Spinal cord (tissue), 10 donors: Measurements from ENCODE around the gene AP1S2. TPM values are rescaled to one million over a fixed set of nuclear protein-coding genes. Genes with fewer than 3 reads are reported as not detected.

Experiments
- DNase-seq, 6 donors: peaks; one replicate each; pipeline versions ENCODE4 v3.0.0 to v3.0.0-alpha.2; 2013 to 2015; ENCODE audit warnings: low spot score in 6 of 6, low read depth in 4 of 6
- H3K27ac ChIP-seq: one replicate; pipeline ENCODE4 v1.5.1; 2013; ENCODE audit warnings: low read depth, low read length, control low read depth
- H3K27me3 ChIP-seq: one replicate; pipeline ENCODE4 v1.6.1; 2013; ENCODE audit warnings: low read length; ENCODE audit not compliant: control insufficient read depth, insufficient read depth
- H3K36me3 ChIP-seq: one replicate; pipeline ENCODE4 v1.6.1; 2013; ENCODE audit warnings: low read length; ENCODE audit not compliant: control insufficient read depth, insufficient read depth
- H3K4me1 ChIP-seq: one replicate; pipeline ENCODE4 v1.6.1; 2013; ENCODE audit warnings: low read length; ENCODE audit not compliant: control insufficient read depth, insufficient read depth
- H3K4me3 ChIP-seq: one replicate; pipeline ENCODE4 v1.5.1; 2013; ENCODE audit warnings: low read depth, low read length, control low read depth
- H3K9me3 ChIP-seq: one replicate; pipeline ENCODE4 v1.6.1; 2013; ENCODE audit warnings: low read length; ENCODE audit not compliant: control insufficient read depth, insufficient read depth
- WGBS: methylation state at CpG from one replicate; pipeline ENCODE4 v1.1.5; 2013; ENCODE audit warnings: missing lambda C conversion rate; ENCODE audit not compliant: insufficient coverage; 5-methylcytosine and 5-hydroxymethylcytosine counted together
- polyA plus RNA-seq, 2 donors: library from polyadenylated mRNA; unstranded; fragments of 120-200 nt; gene quantifications; one replicate each; pipeline ENCODE4 v1.2.1, GENCODE V29; 2013; ENCODE audit not compliant: insufficient read length in 2 of 2
- total RNA-seq, 2 donors: library from RNA; depleted of rRNA in 1 of 2; stranded (reverse); fragments of 120-200 nt in 1 of 2; fragments of >200 nt in 1 of 2; gene quantifications; one replicate each; pipeline versions ENCODE4 v1.2.3 to v1.2.4, GENCODE V29; 2013 to 2014
- donor health status: healthy.

Gene AP1S2
- total and polyA plus RNA-seq, 4 donors: 55.4 to 135 (median 109) TPM

DNA sequence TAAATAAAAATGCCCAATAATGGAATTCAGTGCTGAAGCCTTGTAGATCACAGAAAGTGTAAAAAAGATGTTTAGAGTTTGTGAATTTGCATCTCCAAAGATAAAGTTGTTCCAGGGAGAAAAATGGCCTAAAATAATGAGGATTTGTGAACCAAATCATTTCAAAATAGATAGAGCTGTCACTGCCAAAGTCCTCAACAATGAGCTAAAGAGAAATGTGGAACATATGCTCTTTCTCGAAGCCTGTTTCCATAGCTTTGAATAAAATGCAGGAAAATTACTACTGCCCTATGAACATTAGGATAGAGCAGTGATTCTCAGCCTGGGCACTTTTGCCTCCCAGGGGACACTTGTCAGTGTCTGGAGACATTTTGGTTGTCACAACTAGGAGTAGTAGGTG, 3.4 kb upstream of the AP1S2 start:
- H3K27ac ChIP-seq: no peak overlapping the region
- H3K9me3 ChIP-seq: peaks cover 4% of the 10 kb centered on the region
- H3K4me3 ChIP-seq: no peak overlapping the region
- H3K36me3 ChIP-seq: no peaks in the 10 kb centered on the region
- DNase-seq: peak in 1 of 6 donors; percentile 18
- H3K4me1 ChIP-seq: peaks cover 10% of the 10 kb centered on the region
- no CpG with 5 or more reads among the region's 1 CpG for WGBS
- peaks cover 32% of the 10 kb centered on the region for H3K27me3 ChIP-seq

DNA sequence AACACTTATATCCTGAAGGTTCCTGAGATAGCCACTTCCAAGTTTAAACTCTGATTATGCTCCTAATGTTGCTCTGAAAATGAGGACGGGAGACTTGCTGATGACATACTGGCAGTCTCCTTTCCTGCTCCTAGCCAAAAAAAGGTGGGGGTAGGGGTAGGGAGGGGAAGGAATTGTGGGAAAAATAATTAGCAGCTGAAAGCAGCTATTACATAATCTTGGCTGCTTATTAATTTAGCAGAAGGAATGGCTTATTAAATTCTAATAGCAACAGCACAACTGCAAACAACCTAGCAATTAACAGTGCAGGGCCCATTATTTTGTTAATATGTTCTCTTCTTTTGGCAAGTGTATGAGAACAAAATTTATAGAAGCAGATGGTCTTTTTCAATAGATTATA, 2.0 kb upstream of the AP1S2 start:
- peaks cover 36% of the 10 kb centered on the region for H3K27me3 ChIP-seq
- no peak overlapping the region for H3K4me3 ChIP-seq
- WGBS: no CpG with 5 or more reads among the region's 1 CpG
- H3K4me1 ChIP-seq: peaks cover 10% of the 10 kb centered on the region
- peak overlapping the region; percentile 47 for H3K27ac ChIP-seq
- peaks cover 4% of the 10 kb centered on the region for H3K9me3 ChIP-seq
- no peaks in the 10 kb centered on the region for H3K36me3 ChIP-seq
- DNase-seq: peak in 2 of 6 donors; percentile 54 to 80

DNA sequence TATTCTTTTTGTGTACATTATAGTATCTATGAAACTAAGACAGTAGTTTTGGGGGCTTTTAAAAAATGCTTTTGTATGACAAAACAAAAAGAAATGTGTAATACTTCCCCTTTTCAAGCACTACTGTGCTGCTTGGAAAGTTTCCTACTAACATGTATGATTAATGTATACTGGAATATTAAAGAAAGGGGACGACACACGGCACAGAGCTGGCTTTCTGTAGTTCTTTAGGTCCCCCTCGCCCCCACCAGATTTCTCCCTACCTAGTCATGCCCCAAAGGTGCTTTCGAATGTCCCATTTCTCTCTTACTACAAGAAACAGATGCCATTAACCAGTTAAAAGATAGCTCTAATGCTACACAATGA, 1.6 kb upstream of the AP1S2 start:
- Histone ChIP-seq H3K27me3 (peaks cover 32% of the 10 kb centered on the region), H3K27ac (peak overlapping the region; percentile 47), H3K4me3 (no peak overlapping the region)

DNA sequence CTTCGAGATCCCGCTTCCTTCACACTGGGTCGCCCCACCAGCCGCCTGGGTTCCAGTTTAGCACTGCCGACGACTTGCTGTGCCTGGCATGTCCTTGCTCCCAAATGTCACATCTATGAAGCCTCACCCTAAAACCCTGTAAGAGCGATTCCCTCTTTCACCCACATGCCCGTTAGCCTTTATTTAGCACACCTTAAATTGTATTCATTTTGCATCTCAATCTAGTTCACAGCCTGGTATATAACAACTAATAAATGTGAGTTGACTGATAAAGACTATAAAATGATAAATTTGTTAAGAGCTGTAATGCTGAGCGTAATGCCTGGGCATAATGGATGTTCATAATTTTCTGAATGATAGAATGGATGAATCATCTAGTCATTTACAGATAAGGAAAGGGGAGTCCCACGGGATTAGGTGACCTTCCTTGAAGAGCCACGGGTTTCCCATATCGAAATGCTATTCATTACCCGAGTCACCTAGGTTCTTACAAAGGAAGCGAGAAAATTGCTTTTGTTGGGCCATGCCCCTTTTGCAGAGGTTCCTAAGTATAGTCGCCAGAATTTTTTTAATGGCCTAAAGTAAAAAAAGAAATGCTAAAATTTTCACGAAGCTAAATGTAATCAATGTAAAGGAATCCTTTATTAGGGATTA, 1.1 kb upstream of the AP1S2 start:
- DNase-seq: peak in 1 of 6 donors; percentile 42
- WGBS: 3% methylated on average over 8 of the region's 16 CpGs
- H3K4me1 ChIP-seq: peaks cover 10% of the 10 kb centered on the region
- H3K9me3 ChIP-seq: no peaks in the 10 kb centered on the region
- H3K36me3 ChIP-seq: no peaks in the 10 kb centered on the region
- peak overlapping the region; percentile 64 for H3K4me3 ChIP-seq
- H3K27ac ChIP-seq: peak overlapping the region; percentile 92
- peaks cover 32% of the 10 kb centered on the region for H3K27me3 ChIP-seq

More for the DNA sequence above, 1.6 kb upstream of the AP1S2 start:
- peaks cover 2% of the 10 kb centered on the region for H3K9me3 ChIP-seq
- peaks cover 10% of the 10 kb centered on the region for H3K4me1 ChIP-seq
- no peak for DNase-seq
- 39% methylated on average over 2 of the region's 4 CpGs for WGBS
- H3K36me3 ChIP-seq: no peaks in the 10 kb centered on the region

DNA sequence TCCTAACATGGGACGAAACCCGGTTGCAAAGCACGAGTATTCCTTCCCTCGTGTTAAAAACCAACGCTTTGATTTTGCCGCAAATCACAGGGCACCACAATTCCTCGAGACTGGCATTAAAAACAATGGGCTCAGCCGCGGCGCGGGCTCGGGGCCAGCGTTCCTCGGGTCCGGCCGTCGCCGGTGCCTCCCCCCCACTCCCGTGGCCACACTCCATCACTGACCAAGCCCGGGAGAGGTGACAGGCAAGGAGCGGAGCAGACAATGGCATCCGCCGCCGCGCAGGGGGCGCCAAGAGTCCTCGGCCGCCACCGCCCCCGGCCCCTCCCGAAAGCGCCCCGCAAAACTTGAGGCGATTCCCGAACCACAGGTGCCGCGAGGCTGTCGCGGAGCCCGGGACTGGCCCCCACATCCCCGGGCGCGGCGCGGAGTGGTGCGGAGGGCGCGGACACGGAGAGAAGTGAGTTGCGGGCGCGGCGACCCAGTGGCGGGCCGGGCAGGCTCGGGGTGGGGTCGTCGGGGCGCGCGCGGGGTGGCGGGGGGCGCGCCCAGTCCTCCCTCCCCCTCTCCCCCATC, 445 bp downstream of the AP1S2 start:
- Histone ChIP-seq H3K4me1 (peaks cover 10% of the 10 kb centered on the region), H3K27me3 (peaks cover 36% of the 10 kb centered on the region), H3K9me3 (no peaks in the 10 kb centered on the region), H3K27ac (peak overlapping the region; percentile 43), H3K36me3 (no peaks in the 10 kb centered on the region), H3K4me3 (peak overlapping the region; percentile 53)
- WGBS: under 1% methylated on average over 53 of the region's 65 CpGs
- DNase-seq: peak in 3 of 6 donors; percentile 21 to 72 (median 68)

DNA sequence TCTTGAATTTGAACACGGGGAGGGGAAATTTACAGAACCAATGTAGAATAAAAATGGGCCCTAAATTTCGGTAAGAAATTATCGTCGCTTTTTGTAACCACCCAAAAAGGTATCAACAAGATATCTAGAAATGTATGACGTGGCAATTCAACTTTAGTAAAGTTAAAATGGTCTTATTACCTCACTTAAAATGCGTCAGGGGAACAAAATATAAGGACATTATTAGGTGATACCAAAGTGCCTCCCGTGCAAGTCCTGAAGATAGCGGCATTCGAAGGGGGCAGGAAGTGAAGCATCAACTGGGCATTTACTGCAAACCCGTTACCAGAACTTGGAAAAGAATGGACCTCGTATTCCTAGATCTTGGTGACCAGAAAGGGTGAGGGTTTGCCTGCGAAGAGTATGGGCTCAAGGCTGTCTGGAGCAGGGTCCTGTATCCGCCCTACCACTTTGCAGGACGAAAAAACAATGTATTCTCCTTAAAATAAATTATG, 980 bp downstream of the AP1S2 start:
- Histone ChIP-seq H3K36me3 (no peaks in the 10 kb centered on the region), H3K9me3 (no peaks in the 10 kb centered on the region), H3K4me3 (peak overlapping the region; percentile 53), H3K4me1 (peaks cover 10% of the 10 kb centered on the region), H3K27me3 (peaks cover 36% of the 10 kb centered on the region), H3K27ac (peak overlapping the region; percentile 43)
- WGBS: 0% methylated on average over 7 of the region's 14 CpGs
- no peak for DNase-seq

DNA sequence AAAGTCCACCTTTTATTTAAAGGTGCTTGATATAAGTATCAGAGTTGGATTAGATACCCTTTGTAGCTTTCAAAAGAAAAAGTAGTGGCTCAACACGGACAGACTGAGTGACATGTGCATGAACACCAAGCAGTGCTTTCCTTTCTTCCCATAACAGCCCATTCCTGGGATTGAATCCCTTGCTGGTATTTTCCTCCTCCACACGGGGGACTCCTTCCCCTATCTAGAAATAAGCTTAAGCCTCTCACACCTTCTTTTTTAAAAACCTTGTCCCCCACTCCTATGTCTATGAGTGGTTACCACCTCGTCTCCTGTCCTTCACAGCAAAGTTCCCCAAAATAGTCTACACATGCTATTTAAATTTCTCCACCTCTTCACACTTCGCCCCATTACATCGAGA, 5.1 kb downstream of the AP1S2 start:
- peak in 2 of 6 donors; percentile 38 to 61 for DNase-seq
- H3K4me3 ChIP-seq: no peak overlapping the region
- H3K27ac ChIP-seq: no peak overlapping the region
- no peaks in the 10 kb centered on the region for H3K9me3 ChIP-seq
- H3K36me3 ChIP-seq: no peaks in the 10 kb centered on the region
- H3K27me3 ChIP-seq: peaks cover 25% of the 10 kb centered on the region
- H3K4me1 ChIP-seq: peaks cover 6% of the 10 kb centered on the region
- WGBS: 60% methylated on average over 5 of the region's 5 CpGs

DNA sequence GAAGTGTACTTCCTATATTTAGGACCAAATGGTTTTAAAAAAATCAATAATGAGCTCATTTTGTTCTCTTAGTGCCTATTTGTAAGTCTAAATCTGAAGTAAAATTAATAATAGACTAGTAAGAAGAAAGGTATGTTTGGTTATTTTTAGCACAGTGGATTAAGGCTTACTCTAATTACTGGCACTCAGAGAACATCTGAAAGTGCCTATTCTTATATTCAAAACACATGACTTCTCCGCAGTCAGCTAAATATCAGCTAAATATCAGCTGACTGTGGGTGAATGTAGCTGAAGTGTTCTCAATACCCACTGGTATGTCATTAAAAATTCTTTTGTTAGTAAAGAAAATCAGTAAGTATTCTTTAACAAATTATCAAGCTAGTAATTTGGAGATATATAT, 6.0 kb downstream of the AP1S2 start:
- no peak for DNase-seq
- Histone ChIP-seq H3K36me3 (no peaks in the 10 kb centered on the region), H3K9me3 (no peaks in the 10 kb centered on the region), H3K4me3 (no peak overlapping the region), H3K27ac (no peak overlapping the region), H3K4me1 (no peaks in the 10 kb centered on the region), H3K27me3 (peaks cover 20% of the 10 kb centered on the region)
- no CpG with 5 or more reads among the region's 1 CpG for WGBS

DNA sequence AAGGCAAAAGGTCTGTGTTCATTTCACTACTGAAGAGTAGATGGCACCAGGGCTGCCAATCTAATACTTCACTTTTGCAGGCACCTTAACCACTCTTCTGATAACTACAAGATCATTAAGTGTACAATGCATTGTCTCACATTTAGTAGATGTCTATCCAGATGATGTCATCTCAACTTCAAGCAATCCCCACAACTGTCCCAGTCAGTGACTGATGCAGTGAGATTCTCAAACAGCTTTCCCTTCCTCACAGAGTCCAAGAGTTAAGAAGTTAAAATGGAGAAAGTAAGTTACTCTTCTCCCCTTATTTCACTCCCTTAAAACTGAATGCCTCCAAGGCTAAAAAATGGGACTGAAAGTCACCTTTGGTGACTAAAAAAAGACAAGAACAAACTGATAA, 10.7 kb downstream of the AP1S2 start:
- DNase-seq: no peak
- Histone ChIP-seq H3K27me3 (peaks cover 9% of the 10 kb centered on the region), H3K4me1 (no peaks in the 10 kb centered on the region), H3K27ac (no peak overlapping the region), H3K36me3 (no peaks in the 10 kb centered on the region), H3K4me3 (no peak overlapping the region), H3K9me3 (no peaks in the 10 kb centered on the region)
